Measurements from ENCODE around the gene MARCHF6.

The MARCHF6 gene

GRCh38 chr5:10315824-10316509 lies 37.5 kb upstream of the MARCHF6 start:
- in situ Hi-C loops (cut with MboI; ENCODE audit: low pct_unique_long_range_greater_than_20kb, low sequenced_read_pairs, unreplicated experiment), result no loop called here
- no peak for TF ChIP-seq CTCF (IDR thresholded peaks at IDR 0.05; ENCODE audit: extremely low read depth, insufficient read depth, missing control alignments)
- DNase-seq (ENCODE audit: low spot score), result no peak

GRCh38 chr5:10317825-10318682 lies 35.4 kb upstream of the MARCHF6 start:
- in situ Hi-C loops (cut with MboI; ENCODE audit: low pct_unique_long_range_greater_than_20kb, low sequenced_read_pairs, unreplicated experiment), result no loop called here
- TF ChIP-seq CTCF (IDR thresholded peaks at IDR 0.05; ENCODE audit: extremely low read depth, insufficient read depth, missing control alignments), result no peak
- no peak for DNase-seq (ENCODE audit: low spot score)

- no peak for DNase-seq (ENCODE audit: low spot score)
- TF ChIP-seq CTCF (IDR thresholded peaks at IDR 0.05; ENCODE audit: extremely low read depth, insufficient read depth, missing control alignments), result no peak
- in situ Hi-C loops (cut with MboI; ENCODE audit: low pct_unique_long_range_greater_than_20kb, low sequenced_read_pairs, unreplicated experiment), result no loop called here
These were observed 34.2 kb upstream of the MARCHF6 start for GRCh38 chr5:10319202-10319851.

- no peak for DNase-seq (ENCODE audit: low spot score)
- TF ChIP-seq CTCF (IDR thresholded peaks at IDR 0.05; ENCODE audit: extremely low read depth, insufficient read depth, missing control alignments), result no peak
- in situ Hi-C loops (cut with MboI; ENCODE audit: low pct_unique_long_range_greater_than_20kb, low sequenced_read_pairs, unreplicated experiment), result no loop called here
These were observed 32.7 kb upstream of the MARCHF6 start for GRCh38 chr5:10320793-10321192.

- in situ Hi-C loops (cut with MboI; ENCODE audit: low pct_unique_long_range_greater_than_20kb, low sequenced_read_pairs, unreplicated experiment), result no loop called here
- no peak for DNase-seq (ENCODE audit: low spot score)
- TF ChIP-seq CTCF (IDR thresholded peaks at IDR 0.05; ENCODE audit: extremely low read depth, insufficient read depth, missing control alignments), result no peak
These were observed 31.6 kb upstream of the MARCHF6 start for GRCh38 chr5:10321882-10322281.

- in situ Hi-C loops (cut with MboI; ENCODE audit: low pct_unique_long_range_greater_than_20kb, low sequenced_read_pairs, unreplicated experiment), result no loop called here
These were observed 29.7 kb upstream of the MARCHF6 start for GRCh38 chr5:10323588-10324488.

More at GRCh38 chr5:10323588-10324488, 29.7 kb upstream of the MARCHF6 start:
- no peak for TF ChIP-seq CTCF (IDR thresholded peaks at IDR 0.05; ENCODE audit: extremely low read depth, insufficient read depth, missing control alignments)
- DNase-seq (ENCODE audit: low spot score), result no peak
